SK-N-SH (cell line): ENCODE measurements around the gene JAG1.

Experiments
- CTCF ChIP-seq: fragments of 200-600 bp; sonication (generic); IDR thresholded peaks from 2 replicates; pipeline ENCODE4 v1.6.1; 2017; ENCODE audit warnings: antibody characterized with exemption, mild to moderate bottlenecking, moderate library complexity
- EP300 ChIP-seq, 2 experiments: IDR thresholded peaks; 2 replicates each; pipeline versions ENCODE4 v1.4.0 to v1.6.1; 2012; ENCODE audit warnings: borderline replicate concordance in 1 of 2, low read depth in 1 of 2, low read length in 1 of 2
- GABPA ChIP-seq: IDR thresholded peaks from 2 replicates; pipeline ENCODE4 v1.4.0; 2012; ENCODE audit warnings: low read depth, mild to moderate bottlenecking
- POLR2AphosphoS5 ChIP-seq: IDR thresholded peaks from 2 replicates; pipeline ENCODE4 v1.6.1; 2012; ENCODE audit warnings: low read depth, low read length
- RCOR1 ChIP-seq: fragments of 150-350 bp; IDR thresholded peaks from 2 replicates; pipeline ENCODE4 v1.6.1; 2017; ENCODE audit warnings: antibody characterized with exemption, low read length
- RFX5 ChIP-seq: IDR thresholded peaks from 2 replicates; pipeline ENCODE4 v1.6.1; 2012; ENCODE audit warnings: mild to moderate bottlenecking, improper control_type of control experiment, low read length
- USF1 ChIP-seq: IDR thresholded peaks from 2 replicates; pipeline ENCODE4 v1.4.0; 2012; ENCODE audit warnings: low read depth, borderline replicate concordance

GRCh38 chr20:10672624-10673127 lies 1.1 kb downstream of the JAG1 start:
- TF ChIP-seq RFX5 (no peak), RCOR1 (no peak), POLR2AphosphoS5 (no peak), EP300 (IDR thresholded peaks at IDR 0.05; ENCODE audit: borderline replicate concordance in 1 of 2, low read depth in 1 of 2, low read length in 1 of 2) (no peak), CTCF (no peak), GABPA (no peak), USF1 (no peak)
